GM18907 (cell line): ENCODE measurements around the gene RTL3.
"Not testable (repeated sequence)": the region's sequence is repeated elsewhere in the genome, so short reads cannot be mapped to it uniquely, and the experiment has no call there.

Source experiments
- ATAC-seq: cut with Tn5 transposase; IDR thresholded peaks from one replicate; pipeline ENCODE4 v1.9.1; 2021; ENCODE audit warnings: mild to moderate bottlenecking, moderate library complexity; ENCODE audit not compliant: unreplicated experiment

The RTL3 gene, protein sequence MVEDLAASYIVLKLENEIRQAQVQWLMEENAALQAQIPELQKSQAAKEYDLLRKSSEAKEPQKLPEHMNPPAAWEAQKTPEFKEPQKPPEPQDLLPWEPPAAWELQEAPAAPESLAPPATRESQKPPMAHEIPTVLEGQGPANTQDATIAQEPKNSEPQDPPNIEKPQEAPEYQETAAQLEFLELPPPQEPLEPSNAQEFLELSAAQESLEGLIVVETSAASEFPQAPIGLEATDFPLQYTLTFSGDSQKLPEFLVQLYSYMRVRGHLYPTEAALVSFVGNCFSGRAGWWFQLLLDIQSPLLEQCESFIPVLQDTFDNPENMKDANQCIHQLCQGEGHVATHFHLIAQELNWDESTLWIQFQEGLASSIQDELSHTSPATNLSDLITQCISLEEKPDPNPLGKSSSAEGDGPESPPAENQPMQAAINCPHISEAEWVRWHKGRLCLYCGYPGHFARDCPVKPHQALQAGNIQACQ

DNA sequence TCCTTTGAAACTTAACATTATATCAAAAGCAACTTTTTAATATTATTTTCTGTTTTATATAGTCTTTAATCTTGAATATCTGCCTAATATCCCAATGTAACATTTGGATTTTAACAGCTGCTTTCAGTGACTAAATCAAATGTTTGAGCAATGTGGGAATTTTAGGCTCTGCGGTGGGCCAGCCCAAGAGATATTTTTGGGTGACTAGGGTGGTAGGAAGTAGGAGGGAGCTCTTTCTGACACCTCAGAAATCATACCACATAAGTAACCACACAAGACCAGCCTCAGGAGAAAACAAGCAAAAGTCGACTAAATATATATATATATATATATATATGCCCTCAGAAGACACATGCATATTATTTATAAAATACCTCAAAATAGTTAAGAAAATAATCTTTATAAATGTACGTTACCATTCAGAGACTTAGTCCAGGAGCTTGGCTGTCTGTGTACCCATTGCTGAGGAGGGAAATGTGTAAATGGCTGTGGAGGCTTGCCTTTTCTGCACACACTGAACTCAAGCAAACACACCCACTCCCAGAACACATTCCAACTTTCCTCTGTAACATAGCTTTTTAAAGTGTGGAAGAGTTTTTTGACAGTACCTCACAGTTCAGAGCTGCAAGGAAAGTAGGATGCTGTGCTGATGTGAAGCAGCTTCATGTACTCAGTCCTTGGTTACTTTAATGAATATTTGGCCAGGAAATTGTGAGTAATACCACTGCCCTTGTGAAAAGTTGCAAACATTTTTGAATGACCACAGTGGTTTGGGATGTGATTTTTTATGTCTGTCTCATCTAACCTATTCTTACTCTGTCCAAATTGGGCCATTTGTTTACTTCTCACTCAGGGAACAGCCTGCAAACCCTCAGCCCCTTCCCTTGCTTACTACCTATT lies at the start of gene RTL3:
RTL3 (minus strand) TSS at position 484 of the 900 bp plus-strand sequence. CDS start 908 bp downstream, outside the sequence.
- peak; percentile 45 for ATAC-seq

DNA sequence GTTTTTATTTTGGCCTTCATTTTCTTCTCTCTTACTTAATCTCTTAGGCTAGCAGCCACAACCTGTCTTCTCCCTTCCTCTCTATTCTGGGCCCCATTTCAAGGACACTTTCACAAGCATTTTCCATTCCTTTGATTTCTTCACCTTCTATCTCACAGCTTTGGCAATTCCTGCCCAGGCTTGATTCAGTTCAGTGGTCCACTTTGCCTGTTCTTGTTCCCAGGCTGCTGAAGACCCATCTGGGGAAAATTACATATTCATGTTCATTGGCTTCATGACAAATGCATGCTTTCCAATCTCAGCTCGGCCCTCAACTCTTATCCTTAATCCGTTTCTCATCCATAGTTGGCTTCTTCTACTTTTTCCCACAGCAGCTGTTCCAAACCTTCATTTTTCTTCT lies 49.7 kb upstream of the RTL3 start:
- ATAC-seq: no peak

DNA sequence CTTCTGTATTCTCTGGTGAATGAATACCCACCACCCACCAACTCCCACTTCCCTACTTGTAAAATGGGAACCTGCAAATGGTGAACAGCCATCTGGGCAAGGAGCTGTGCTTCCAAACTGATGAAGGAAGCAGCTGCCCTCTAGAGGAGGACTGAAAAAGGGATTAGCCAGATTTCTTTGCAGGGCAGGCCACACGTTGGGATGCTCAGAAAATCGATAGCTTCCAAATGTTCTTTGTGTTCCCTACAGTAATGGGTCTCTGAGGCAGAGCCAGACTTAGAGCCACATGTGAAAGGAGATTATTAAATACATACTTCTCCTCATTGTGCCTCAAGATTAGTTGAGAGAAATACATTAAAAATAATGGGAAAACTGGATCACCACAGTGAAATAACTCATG lies 49.1 kb upstream of the RTL3 start:
- ATAC-seq: no peak

DNA sequence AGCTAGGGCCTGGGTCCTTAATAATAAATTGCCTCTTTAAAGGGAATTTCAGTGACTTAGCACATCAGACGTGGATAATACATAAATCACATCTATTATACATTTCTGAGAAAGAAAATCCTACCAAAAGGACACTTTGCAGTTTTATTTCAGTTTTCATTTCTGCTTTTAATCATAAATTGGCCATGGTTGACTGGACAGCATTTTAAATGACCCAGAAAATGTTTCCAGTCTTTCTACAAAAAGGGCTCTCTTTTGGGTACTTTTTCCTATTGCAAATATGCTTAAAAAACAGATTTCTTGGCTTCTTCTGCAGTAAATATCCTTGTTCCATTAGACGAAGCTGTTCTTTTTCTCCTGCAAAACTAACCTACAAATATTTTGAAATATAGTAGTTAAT lies 46.9 kb upstream of the RTL3 start:
- ATAC-seq: no peak

DNA sequence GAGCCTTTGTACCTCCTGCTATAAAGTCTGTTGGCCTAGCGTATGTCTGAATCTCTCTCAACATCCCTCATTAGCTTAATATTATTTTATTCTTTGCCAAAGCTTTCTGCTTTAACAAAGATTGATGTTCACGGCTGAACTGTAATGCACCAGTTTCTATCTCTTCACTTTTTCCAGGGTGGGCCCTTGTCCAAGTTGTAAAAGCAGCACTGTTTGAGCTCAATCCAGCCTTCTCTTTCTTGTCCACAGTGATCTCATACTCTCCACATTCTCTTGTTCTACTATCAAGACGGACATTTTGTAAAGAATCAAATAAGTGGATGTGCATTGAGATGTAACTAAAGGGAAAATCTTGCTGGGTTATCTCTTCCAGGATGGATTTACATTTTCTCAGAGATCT lies 34.4 kb upstream of the RTL3 start:
- ATAC-seq: no peak

DNA sequence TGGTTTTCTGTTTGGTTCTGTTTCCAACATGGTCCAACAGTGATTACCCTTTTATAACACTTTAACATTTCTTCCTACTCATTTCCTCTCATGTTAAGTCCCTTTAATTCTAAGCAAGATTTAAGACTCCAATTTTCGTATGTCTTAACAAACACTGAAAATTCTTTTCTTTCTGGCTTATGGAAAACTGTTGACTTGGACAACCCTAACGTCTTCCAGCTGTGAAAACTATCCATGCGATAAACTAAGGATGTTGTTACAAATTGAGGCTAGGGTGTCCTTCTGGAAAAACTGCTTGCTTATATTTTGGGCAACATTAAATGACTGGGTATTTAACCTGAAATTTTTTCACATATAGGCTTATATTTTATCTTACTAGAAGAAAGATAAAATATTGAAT lies 33.9 kb upstream of the RTL3 start:
- no peak for ATAC-seq

DNA sequence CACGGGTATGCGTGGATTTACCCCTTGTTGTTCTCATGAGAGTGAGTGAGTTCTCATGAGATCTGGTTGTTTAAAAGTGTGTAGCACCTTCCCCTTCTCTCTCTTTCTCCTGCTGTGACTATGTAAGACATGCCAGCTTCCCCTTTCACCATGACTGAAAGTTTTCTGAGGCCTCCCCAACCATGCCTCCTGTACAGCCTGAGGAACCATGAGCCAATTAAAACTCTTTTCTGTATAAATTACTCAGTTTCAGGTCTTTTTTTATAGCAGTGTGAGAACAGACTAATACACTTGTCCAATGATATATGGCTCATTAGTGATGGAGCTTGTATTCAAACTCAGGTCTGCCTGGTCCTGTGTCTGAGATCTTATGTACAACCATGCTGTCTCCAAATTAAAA lies 28.5 kb upstream of the RTL3 start:
- ATAC-seq: peak; percentile 93

DNA sequence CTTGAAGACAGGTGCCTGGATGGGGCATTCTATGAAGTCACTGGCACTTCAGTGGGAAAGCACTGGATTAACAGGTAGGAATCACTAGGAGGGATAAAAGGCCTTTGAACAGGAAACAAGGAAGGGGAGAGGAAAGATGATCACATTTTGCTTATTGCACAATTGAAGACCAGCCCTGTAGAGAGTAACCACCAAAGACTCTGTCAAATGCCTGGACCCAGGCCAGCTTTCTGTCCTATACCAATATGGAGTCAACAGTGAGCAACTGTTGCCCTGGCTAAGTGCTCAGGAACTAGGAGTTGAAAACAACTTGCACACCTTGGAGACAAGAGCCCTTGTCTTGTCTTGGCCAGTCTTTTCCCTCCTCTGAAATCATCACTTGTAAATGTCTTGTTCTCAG lies 14.1 kb upstream of the RTL3 start:
- no peak for ATAC-seq

DNA sequence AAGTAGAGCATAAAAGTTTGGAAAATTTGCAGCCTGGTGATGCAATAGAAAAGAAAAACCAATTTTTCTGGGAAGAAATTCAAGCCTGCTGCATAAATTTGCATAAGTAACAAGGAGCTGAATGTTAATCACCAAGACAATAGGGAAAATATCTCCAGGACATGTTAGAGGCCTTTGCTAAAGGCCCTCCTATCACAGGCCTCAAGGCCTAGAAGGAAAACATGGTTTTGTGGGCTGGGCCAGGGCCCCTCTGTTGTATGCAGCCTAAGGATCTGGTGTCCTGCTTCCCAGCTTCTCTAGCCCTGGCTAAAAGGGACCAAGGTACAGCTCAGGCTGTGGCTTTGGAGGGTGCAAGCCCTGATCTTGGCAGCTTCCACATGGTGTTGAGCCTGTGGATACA lies 6.2 kb upstream of the RTL3 start:
- ATAC-seq: no peak

DNA sequence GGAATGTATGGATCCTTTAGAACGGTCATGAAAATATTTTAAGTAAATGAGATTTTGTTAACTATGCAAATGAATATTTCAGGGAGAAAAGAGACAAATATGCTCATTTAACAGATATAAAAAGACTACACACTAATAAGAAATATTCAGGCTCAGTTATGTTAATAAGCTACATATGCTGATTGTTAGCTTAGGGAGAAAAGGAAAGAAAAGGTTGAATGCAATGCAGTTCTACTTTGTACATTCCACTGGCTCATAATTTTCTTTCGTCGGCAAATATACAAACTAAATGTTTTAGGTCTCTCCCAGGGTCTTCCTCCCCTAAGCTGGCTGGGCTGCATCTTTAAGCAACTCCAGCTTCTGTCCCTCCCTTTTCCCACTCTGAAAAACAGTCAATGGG lies 2.7 kb upstream of the RTL3 start:
- ATAC-seq: no peak

DNA sequence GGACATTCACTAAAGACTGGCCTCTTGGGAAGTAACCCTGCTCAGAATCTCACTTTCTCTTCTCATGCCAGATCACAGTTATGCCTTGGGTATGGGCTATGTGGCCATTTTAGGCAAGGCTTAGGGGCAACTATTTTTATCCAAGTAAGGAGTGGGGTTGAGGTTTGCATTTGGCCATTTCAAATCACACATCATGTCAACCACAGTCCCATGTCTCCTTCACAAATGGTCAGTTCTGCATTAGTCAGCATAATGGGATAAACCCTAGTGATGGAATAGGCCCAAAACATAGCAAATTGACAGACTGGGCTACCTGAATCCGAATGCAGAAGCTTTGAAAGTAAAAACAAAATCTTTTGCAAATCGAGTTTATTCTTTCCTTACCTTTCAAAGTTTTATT lies 827 bp upstream of the RTL3 start:
- ATAC-seq: no peak

DNA sequence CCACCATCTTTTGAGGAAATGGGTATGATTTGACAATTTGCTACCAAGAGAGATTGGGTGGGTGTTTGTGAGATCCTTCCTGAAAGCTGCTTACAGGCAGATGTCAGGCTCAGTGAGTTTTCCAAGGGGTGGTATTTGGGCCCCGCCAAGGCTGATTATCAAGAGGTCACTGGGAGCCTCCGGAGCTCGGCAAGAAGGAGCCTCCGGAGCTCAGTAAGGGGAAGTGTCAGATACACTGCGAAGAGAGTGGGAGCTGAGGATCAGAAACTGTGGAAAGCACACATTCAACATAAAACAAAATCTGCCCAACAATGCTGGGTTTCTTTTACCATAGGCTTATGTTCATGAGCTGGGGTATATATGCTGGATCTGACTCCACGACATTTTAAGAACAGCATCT lies 714 bp downstream of the RTL3 start:
- no peak for ATAC-seq

DNA sequence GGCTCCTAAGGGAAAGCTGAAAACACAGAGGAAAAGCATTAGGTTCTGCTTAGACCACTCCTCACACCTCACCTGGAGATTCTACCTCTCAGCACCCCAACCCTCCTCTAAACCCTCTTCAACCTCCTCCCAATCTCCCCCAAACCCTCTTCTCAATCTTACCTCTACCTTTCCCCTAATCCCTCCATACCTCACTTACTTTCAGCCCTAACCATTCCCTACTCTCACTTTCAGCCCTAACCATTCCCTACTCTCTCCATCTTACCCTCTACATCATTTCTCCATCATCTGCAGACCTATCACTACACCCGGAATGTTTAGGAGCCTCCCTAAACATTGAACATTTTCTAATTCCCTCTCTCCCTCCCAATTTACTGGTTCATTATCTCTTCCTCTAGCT lies 3.5 kb downstream of the RTL3 start:
- ATAC-seq: no peak

DNA sequence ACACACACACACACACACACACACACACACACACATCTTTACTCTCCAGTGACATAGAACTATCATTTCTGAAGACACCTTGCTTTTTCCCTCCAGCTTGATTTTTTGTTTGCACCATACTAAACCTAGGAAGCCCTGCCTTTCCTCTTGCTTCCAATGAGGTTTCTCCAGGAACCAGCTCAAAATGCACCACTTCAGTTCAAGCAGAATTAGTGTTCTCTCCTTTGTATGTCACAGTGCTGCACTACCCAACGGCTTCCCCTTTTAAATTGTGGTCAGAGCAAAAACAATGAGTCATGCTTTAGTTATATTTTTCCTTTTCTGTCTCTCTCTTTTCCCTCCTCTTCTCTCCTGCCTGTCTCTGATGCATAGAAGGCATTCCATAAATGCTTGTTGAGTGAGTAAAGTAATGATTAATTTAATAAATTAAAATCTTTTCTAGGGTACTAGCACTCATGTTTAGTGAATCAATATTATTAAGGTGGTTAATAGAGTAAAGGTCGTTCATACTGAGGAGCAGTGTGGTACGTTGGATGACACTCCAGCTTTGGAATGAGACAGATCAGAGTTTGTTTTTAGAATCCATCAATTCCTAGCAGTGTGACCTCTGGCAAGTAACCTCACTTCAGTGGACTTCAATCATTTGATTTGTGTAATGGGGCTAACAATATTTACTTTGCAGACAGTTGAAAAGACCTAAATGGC lies 5.9 kb downstream of the RTL3 start:
- peak; percentile 61 for ATAC-seq

DNA sequence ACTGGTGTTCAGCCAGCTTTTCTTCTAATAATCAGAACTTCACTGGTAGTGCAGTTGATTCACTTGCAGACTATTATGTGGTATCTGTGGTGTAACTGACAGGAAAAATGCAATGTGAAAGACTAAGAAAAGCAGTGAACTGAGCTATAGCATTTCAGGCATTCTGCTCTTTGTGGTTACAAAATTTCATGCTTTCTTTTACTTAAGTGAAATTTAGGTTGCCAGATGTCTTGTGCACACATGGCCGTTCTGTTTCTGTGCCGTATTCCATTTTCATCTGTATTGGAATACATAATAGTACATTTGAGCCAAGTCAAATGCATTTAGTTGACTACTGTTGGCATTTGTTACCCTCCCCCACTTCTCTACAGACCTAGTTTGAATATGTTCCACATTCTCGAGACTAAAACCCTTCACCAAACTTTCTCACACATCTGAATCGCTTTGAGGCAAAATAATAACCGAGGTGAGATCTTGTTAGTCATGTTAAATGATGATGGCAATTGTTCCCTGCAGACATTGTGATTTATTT lies 8.2 kb downstream of the RTL3 start:
- peak; percentile 85 for ATAC-seq

DNA sequence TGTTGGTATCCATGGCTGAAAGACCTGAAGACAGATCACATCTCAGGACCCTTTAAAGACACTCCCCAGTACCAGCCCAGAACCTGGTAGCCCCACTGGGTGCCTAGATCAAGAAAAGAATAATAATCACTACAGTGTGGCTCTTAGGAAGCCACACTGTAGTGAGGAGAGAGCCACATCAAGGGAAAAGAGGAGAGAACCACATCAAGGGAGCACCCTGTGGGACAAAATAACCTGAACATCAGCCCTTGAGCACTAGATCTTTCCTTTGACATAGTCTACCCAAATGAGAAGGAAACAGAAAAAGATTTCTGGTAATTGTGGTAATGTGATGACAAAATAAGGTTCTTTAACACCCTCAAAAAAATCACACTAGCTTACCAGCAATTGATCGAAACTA lies 15.3 kb downstream of the RTL3 start:
- ATAC-seq: no peak

DNA sequence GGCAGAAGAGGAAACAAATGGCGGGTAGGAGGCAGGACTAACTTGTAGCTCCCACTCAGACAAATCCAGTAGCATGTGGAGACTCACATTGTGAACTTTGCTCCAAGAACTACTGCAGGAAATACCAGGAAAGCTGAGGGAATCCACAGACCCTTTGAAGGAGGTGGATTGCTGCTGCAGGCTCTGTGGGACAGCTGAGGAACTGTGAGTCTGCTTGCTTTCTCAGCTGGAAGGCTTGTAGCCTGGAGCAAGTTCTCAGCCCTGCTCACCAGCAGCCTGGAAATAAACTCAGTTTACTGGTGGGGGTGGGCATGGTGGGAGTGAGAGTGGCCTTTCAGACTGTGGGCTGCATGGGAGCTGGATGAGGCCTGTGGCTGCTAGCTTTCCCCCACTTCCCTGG lies 16.0 kb downstream of the RTL3 start:
- no peak for ATAC-seq

DNA sequence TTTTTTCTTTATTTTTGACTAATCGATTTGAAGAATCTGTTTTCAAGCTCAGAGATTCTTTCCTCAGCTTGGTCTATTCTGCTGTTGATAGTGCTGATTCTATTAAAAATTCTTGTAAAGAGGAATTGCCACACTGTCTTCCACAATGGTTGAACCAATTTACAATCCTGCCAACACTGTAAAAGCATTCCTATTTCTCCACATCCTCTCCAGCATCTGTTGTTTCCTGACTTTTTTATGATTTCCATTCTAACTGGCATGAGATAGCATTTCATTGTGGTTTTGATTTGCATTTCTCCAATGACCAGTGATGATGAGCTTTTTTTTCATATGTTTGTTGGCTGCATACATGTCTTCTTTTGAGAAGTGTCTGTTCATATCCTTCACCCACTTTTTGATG lies 23.0 kb downstream of the RTL3 start:
- ATAC-seq: not testable (repeated sequence)

DNA sequence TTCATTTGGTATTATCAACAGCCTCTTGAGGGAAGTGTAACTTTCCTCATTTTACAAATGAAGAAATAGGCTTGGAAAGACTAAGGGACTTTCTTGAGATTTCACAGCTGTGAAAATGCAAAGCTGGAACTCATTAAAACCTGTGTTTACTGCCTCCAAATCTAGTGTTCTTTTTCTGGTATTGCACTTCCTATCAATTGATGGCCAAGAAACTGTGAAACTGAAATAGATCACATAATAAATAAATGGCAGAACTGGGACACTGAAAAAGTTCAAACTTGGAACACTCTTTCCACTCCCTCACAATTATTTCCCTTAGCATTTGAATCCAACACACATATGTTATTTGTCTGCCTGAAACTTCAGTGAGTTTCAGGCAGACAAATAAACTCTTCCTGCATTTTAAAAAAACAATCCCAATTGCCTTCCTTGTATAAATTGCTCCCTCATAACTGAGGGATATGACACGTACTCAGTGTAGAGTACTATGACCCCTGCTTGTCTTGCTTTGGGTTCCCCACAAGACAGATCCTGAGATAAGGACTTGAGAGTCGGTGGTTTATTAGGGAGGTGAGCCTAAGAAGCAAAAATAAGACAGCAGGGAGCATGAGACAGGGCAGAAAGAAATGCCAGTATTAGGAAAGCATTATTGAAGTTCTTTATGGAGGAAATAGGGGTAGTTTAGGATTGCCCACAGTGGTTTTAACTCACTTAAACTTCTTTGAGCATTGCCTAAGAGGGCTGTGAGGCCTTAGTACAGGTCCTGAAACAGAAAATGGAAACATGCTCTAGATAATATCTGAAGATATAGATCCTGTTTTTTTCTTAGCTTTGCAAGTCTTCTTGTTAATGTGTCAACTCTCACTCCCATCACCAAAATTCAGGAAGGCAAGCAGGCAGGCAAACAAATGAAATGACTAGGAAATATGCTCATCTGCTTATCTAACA lies 33.9 kb downstream of the RTL3 start:
- ATAC-seq: peak; percentile 39

DNA sequence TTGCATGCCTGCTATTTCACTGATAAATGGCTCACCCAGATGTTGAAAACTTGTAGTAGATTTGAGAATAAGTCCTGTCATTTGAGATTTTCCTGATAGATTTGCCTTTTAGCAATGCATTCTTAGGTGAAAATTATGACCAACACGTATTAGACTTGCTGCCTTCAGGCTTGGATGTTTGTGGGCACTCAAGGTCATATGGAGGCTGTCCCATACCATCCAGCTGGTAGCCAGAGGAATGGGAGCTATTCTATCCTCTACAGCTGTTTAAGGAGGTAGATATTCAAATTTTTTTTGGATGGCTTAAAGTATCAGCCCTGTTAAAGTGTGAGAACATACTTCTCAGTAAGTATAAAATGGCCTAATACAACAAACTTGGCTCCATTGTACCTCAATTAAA lies 34.7 kb downstream of the RTL3 start:
- ATAC-seq: no peak
